ENCODE measurements around the gene RIC8B. TPM values are rescaled to one million over a fixed set of nuclear protein-coding genes. Genes with fewer than 3 reads are reported as not detected.

RIC8B gene
- total and polyA plus RNA-seq, 2 of the 8 experiments (the other 6 are each of a cell fraction or from before 2014, with no cell fraction given) = 8.2 to 25.3 TPM

- TF ChIP-seq CTBP2 (IDR thresholded peaks at IDR 0.05; ENCODE audit: borderline replicate concordance, insufficient read depth, insufficient read length, low read length) = no peak
- no peak for TF ChIP-seq NRF1 (IDR thresholded peaks at IDR 0.05; ENCODE audit: low read depth, low read length)
Measured at GRCh38 chr12:106918746-106919145, 144.3 kb downstream of the RIC8B start (continued).
